ENCODE data around the gene ZNG1C.
"Not testable (repeated sequence)": the region's sequence is repeated elsewhere in the genome, so short reads cannot be mapped to it uniquely, and the experiment has no call there.

DNA sequence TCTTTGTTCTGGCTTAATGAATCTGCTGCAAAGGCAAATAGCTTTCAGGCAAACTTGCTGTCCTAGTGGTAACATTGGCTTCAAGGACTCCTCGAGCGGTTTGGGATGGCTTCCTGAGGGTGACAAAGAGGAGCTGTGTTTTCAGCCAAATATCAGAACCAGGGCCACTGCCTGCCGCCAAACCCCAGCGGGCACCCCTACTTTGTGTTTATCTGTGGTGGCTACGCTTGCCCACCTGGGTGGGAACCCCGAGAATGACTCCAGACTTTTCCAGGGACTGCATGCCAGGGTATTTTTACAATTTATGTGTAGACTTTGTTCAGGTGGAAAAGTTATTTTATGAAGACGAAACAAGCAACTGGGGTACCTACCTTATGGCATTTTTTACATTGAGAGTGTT is 96.2 kb downstream of the ZNG1C start:
- TF ChIP-seq EZH2 (IDR thresholded peaks at IDR 0.05; ENCODE audit: borderline replicate concordance, low read length) = not testable (repeated sequence)
- TF ChIP-seq, protein P1, sequence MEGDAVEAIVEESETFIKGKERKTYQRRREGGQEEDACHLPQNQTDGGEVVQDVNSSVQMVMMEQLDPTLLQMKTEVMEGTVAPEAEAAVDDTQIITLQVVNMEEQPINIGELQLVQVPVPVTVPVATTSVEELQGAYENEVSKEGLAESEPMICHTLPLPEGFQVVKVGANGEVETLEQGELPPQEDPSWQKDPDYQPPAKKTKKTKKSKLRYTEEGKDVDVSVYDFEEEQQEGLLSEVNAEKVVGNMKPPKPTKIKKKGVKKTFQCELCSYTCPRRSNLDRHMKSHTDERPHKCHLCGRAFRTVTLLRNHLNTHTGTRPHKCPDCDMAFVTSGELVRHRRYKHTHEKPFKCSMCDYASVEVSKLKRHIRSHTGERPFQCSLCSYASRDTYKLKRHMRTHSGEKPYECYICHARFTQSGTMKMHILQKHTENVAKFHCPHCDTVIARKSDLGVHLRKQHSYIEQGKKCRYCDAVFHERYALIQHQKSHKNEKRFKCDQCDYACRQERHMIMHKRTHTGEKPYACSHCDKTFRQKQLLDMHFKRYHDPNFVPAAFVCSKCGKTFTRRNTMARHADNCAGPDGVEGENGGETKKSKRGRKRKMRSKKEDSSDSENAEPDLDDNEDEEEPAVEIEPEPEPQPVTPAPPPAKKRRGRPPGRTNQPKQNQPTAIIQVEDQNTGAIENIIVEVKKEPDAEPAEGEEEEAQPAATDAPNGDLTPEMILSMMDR (IDR thresholded peaks at IDR 0.05; ENCODE audit: low read length) = not testable (repeated sequence)

Measured in OCI-LY1 (cell line).